Lower leg skin (tissue), 3 donors: ENCODE data around the gene CALHM6.

Experiments used
- CTCF ChIP-seq, 3 donors: fragments of 450-650 bp; IDR thresholded peaks; one replicate each; pipeline ENCODE4 v1.5.1; 2016; ENCODE audit warnings: antibody characterized with exemption in 3 of 3, mild to moderate bottlenecking in 3 of 3, moderate library complexity in 2 of 3
- POLR2A ChIP-seq, 2 donors: fragments of 450-650 bp; IDR thresholded peaks; one replicate each; pipeline ENCODE4 v1.6.1; 2016 to 2017; ENCODE audit warnings: antibody characterized with exemption in 2 of 2, mild to moderate bottlenecking in 1 of 2, moderate library complexity in 1 of 2

- TF ChIP-seq CTCF (IDR thresholded peaks at IDR 0.05) (no peak), POLR2A (IDR thresholded peaks at IDR 0.05) (no peak)
These were observed 10.1 kb upstream of the CALHM6 start for GRCh38 chr6:116450769-116451740.
